H1 (cell line): ENCODE results near the gene RALGAPA1. TPM values are rescaled to one million over a fixed set of nuclear protein-coding genes. Genes with fewer than 3 reads are reported as not detected.

Experiments used
- CTCF ChIA-PET: fragments of 300-600 bp; sonication (Branson Sonifier 250); formaldehyde crosslinking; loops from one replicate; lab custom pipeline; 2021; ENCODE audit not compliant: partially characterized antibody; lab: Charles Lee
- POLR2A ChIA-PET: fragments of 300-600 bp; sonication (Branson Sonifier 250); formaldehyde crosslinking; loops from one replicate; lab custom pipeline; 2021; ENCODE audit warnings: inconsistent platforms; ENCODE audit not compliant: partially characterized antibody; lab: Charles Lee
- DNase-seq, 2 experiments: peaks; one replicate each; pipeline versions ENCODE4 v3.0.0 to v3.0.0-alpha.2; 2010 to 2022; ENCODE audit warnings: low spot score in 2 of 2, low read depth in 1 of 2, mixed read lengths in 1 of 2
- FAIRE-seq: peaks from 2 replicates; lab custom pipeline; 2011; peaks lifted over from hg19 to GRCh38; lab: Jason Lieb, UNC
- H2AFZ ChIP-seq: 2 replicates; pipeline ENCODE4 v1.8.1; 2012; ENCODE audit warnings: low read length, inconsistent platforms
- H2AK5ac ChIP-seq: 2 replicates; pipeline ENCODE4 v1.6.1; 2013; ENCODE audit warnings: low read depth, low read length
- H2BK120ac ChIP-seq: replicated peaks from 2 replicates; pipeline ENCODE3; 2013; ENCODE audit warnings: low read depth, low read length, inconsistent platforms
- H2BK12ac ChIP-seq: 2 replicates; pipeline ENCODE4 v1.6.1; 2013; ENCODE audit warnings: low read depth, low read length
- H2BK15ac ChIP-seq: 2 replicates; pipeline ENCODE4 v1.6.1; 2013; ENCODE audit warnings: low read length
- H2BK20ac ChIP-seq: 2 replicates; pipeline ENCODE4 v1.6.1; 2013; ENCODE audit warnings: low read length
- H2BK5ac ChIP-seq: 2 replicates; pipeline ENCODE4 v1.6.1; 2013; ENCODE audit warnings: low read depth, low read length
- H3K14ac ChIP-seq: 2 replicates; pipeline ENCODE4 v1.6.1; 2013; ENCODE audit warnings: inconsistent platforms; ENCODE audit not compliant: insufficient read length
- H3K18ac ChIP-seq: 2 replicates; pipeline ENCODE4 v1.6.1; 2013; ENCODE audit warnings: low read length; ENCODE audit errors: extremely low read depth
- H3K23ac ChIP-seq: 2 replicates; pipeline ENCODE4 v1.6.1; 2013; ENCODE audit warnings: inconsistent platforms; ENCODE audit not compliant: insufficient read length
- H3K23me2 ChIP-seq: 2 replicates; pipeline ENCODE4 v1.6.1; 2013; ENCODE audit warnings: low read depth, low read length
- H3K27ac ChIP-seq: 2 replicates; pipeline ENCODE4 v1.6.1; 2011; ENCODE audit warnings: low read depth, low read length, inconsistent platforms
- H3K27me3 ChIP-seq, 4 experiments: replicated peaks in 1 of 4; 1 replicate in 1 of 4; 2 replicates in 3 of 4; pipeline versions ENCODE4 v1.6.1 to v1.8.1; 2011 to 2013; ENCODE audit warnings: low read length in 3 of 4, mild to moderate bottlenecking in 3 of 4, inconsistent platforms in 2 of 4, mixed read lengths in 2 of 4, moderate library complexity in 1 of 4; ENCODE audit not compliant: control insufficient read depth in 3 of 4, insufficient read depth in 3 of 4; ENCODE audit errors: extremely low read depth in 1 of 4
- H3K36me3 ChIP-seq, 4 experiments: 2 replicates each; pipeline versions ENCODE4 v1.6.1 to v1.8.1; 2011 to 2013; ENCODE audit warnings: mild to moderate bottlenecking in 4 of 4, low read length in 3 of 4, moderate library complexity in 2 of 4, control low read depth in 1 of 4, inconsistent platforms in 1 of 4; ENCODE audit not compliant: insufficient read depth in 4 of 4, control insufficient read depth in 2 of 4
- H3K4ac ChIP-seq: replicated peaks from 2 replicates; pipeline ENCODE3; 2013; ENCODE audit warnings: low read length, low read depth, mixed read lengths, inconsistent platforms; ENCODE audit not compliant: insufficient read length
- H3K4me1 ChIP-seq, 4 experiments: replicated peaks in 1 of 4; 1 replicate in 1 of 4; 2 replicates in 3 of 4; pipeline versions ENCODE4 v1.6.1 to v1.8.1; 2011 to 2013; ENCODE audit warnings: low read length in 3 of 4, inconsistent platforms in 2 of 4, mixed read lengths in 1 of 4; ENCODE audit not compliant: insufficient read depth in 4 of 4, control insufficient read depth in 3 of 4
- H3K4me2 ChIP-seq, 2 experiments: 2 replicates each; pipeline versions ENCODE4 v1.6.1 to v1.8.1; 2011 to 2013; ENCODE audit warnings: low read depth in 2 of 2, low read length in 2 of 2, control low read depth in 1 of 2, inconsistent platforms in 1 of 2, mild to moderate bottlenecking in 1 of 2; ENCODE audit not compliant: insufficient read depth in 1 of 2
- H3K4me3 ChIP-seq, 4 experiments: fragments of 200-600, 300-600 bp in 1 of 4; sonication (generic), shearing (Covaris generic), sonication (Bioruptor Twin) in 1 of 4; 2 replicates each; pipeline versions ENCODE4 v1.5.1 to v1.8.1; 2011 to 2016; ENCODE audit warnings: low read length in 4 of 4, low read depth in 3 of 4, control low read depth in 2 of 4, inconsistent platforms in 2 of 4, mild to moderate bottlenecking in 2 of 4, mixed read lengths in 1 of 4, moderate library complexity in 1 of 4; ENCODE audit not compliant: insufficient read depth in 2 of 4; ENCODE audit errors: extremely low read depth in 1 of 4
- H3K56ac ChIP-seq: replicated peaks from 2 replicates; pipeline ENCODE3; 2013; ENCODE audit warnings: low read depth, mild to moderate bottlenecking, mixed read lengths, low read length, inconsistent platforms; ENCODE audit not compliant: insufficient read length
- H3K79me1 ChIP-seq: 2 replicates; pipeline ENCODE4 v1.6.1; 2013; ENCODE audit warnings: low read depth, low read length, control low read depth
- H3K79me2 ChIP-seq, 2 experiments: 2 replicates each; pipeline versions ENCODE4 v1.6.1 to v1.8.1; 2012 to 2013; ENCODE audit warnings: low read length in 2 of 2, mild to moderate bottlenecking in 2 of 2, inconsistent platforms in 1 of 2; ENCODE audit not compliant: insufficient read depth in 2 of 2, control insufficient read depth in 1 of 2
- H3K9ac ChIP-seq, 4 experiments: replicated peaks in 1 of 4; 1 replicate in 1 of 4; 2 replicates in 3 of 4; pipeline versions ENCODE4 v1.6.1 to v1.8.1; 2011 to 2013; ENCODE audit warnings: low read depth in 3 of 4, low read length in 3 of 4, control low read depth in 2 of 4, mild to moderate bottlenecking in 2 of 4, moderate library complexity in 2 of 4, inconsistent platforms in 1 of 4; ENCODE audit errors: extremely low read depth in 1 of 4
- H3K9me3 ChIP-seq, 2 experiments: 2 replicates each; pipeline versions ENCODE4 v1.6.1 to v1.8.1; 2012 to 2013; ENCODE audit warnings: mild to moderate bottlenecking in 2 of 2, moderate library complexity in 2 of 2, control low read depth in 1 of 2, inconsistent platforms in 1 of 2, low read depth in 1 of 2, low read length in 1 of 2, mixed read lengths in 1 of 2; ENCODE audit not compliant: insufficient read depth in 2 of 2
- H4K20me1 ChIP-seq, 2 experiments: replicated peaks in 1 of 2; 2 replicates each; pipeline versions ENCODE3 to v1.8.1; 2011 to 2013; ENCODE audit warnings: inconsistent platforms in 2 of 2, low read length in 2 of 2, mild to moderate bottlenecking in 1 of 2; ENCODE audit not compliant: insufficient read depth in 2 of 2, control insufficient read depth in 1 of 2
- H4K5ac ChIP-seq: 2 replicates; pipeline ENCODE4 v1.6.1; 2013; ENCODE audit warnings: low read length, low read depth, mixed read lengths, inconsistent platforms; ENCODE audit not compliant: insufficient read length
- H4K8ac ChIP-seq: 2 replicates; pipeline ENCODE4 v1.8.0; 2013; ENCODE audit warnings: mild to moderate bottlenecking, moderate library complexity, low read length, inconsistent platforms; ENCODE audit not compliant: insufficient read depth; ENCODE audit errors: extremely low read depth
- H4K91ac ChIP-seq: replicated peaks from 2 replicates; pipeline ENCODE3; 2013; ENCODE audit warnings: low read length, mixed read lengths, inconsistent platforms; ENCODE audit not compliant: insufficient read length
- ATF2 ChIP-seq: IDR thresholded peaks from 2 replicates; pipeline ENCODE4 v1.6.1; 2012; ENCODE audit warnings: low read length, inconsistent platforms
- CBX8 ChIP-seq: fragments of 300-800, 300-1000 bp; sonication (generic); IDR thresholded peaks from 2 replicates; pipeline ENCODE4 v1.7.1; 2016; ENCODE audit warnings: low read depth, low read length, borderline replicate concordance
- WGBS, 2 experiments: shearing (Covaris generic) in 1 of 2; methylation state at CpG; one replicate each; pipeline versions ENCODE4 v1.1.6 to v1.1.7; 2013 to 2015; ENCODE audit warnings: low lambda C conversion rate in 2 of 2, mixed read lengths in 2 of 2, inconsistent platforms in 1 of 2, low coverage in 1 of 2, missing lambda C conversion rate in 1 of 2; ENCODE audit not compliant: insufficient replicate concordance in 2 of 2, insufficient coverage in 1 of 2, insufficient read length in 1 of 2; ENCODE audit errors: extremely low coverage in 1 of 2, missing lambda C conversion rate in 1 of 2; 5-methylcytosine and 5-hydroxymethylcytosine counted together
- polyA plus RNA-seq, 7 experiments: library from polyadenylated mRNA; depleted of rRNA in 3 of 7; stranded (reverse) in 5 of 7; unstranded in 2 of 7; fragments of >200 nt in 5 of 7; fragments of 200-250 nt in 2 of 7; gene quantifications; 1 replicate in 5 of 7; 2 replicates in 1 of 7; 4 replicates in 1 of 7; pipeline versions ENCODE4 v1.2.1 to v1.2.3, GENCODE V29; 2011 to 2013; ENCODE audit warnings: missing spikeins in 2 of 7, mixed read lengths in 2 of 7
- total RNA-seq: library from RNA; stranded (reverse); fragmentation: NEBNext Ultra II Directional; extraction: Animal tissue kit (Norgen Biotek cat#: 25700); gene quantifications from 2 replicates; pipeline ENCODE4 v1.2.1, GENCODE V29; 2021

The RALGAPA1 gene
- total and polyA plus RNA-seq, 2 of the 8 experiments (the other 6 are each of a cell fraction or from before 2014, with no cell fraction given), result 4.2 to 26.7 TPM

GRCh38 chr14:35628989-35629388 is 180.1 kb downstream of the RALGAPA1 start:
- Histone ChIP-seq H3K14ac (no peak overlapping the region), H2BK15ac (no peak overlapping the region), H3K9me3 (no peaks in the 10 kb centered on the region), H3K27ac (no peak overlapping the region), H3K27me3 (no peaks in the 10 kb centered on the region), H3K23ac (no peak overlapping the region), H2BK5ac (no peak overlapping the region), H3K36me3 (no peaks in the 10 kb centered on the region), H3K56ac (no peak overlapping the region), H3K4ac (no peak overlapping the region), H4K91ac (no peak overlapping the region), H4K8ac (no peak overlapping the region), H3K23me2 (peaks cover 3% of the 10 kb centered on the region; the same call in 1 of the 2 replicates), H4K5ac (no peak overlapping the region), H2AK5ac (no peak overlapping the region), H3K9ac (no peak overlapping the region), H2AFZ (no peak overlapping the region), H3K4me1 (peaks cover 0 to 2% (median 0%) of the 10 kb centered on the region in 4 experiments; a peak in 3 of 7 replicates), H3K79me1 (no peaks in the 10 kb centered on the region), H3K4me2 (no peak overlapping the region), H3K79me2 (no peaks in the 10 kb centered on the region), H2BK12ac (no peak overlapping the region), H2BK20ac (no peak overlapping the region), H3K18ac (no peak overlapping the region), H4K20me1 (no peaks in the 10 kb centered on the region), H2BK120ac (no peak overlapping the region), H3K4me3 (no peak overlapping the region)
- WGBS, 2 experiments, result 86% methylated on average over 3 of the region's 3 CpGs; no CpG with 5 or more reads in 1 of the 2 experiments
- ChIA-PET POLR2A (no interaction called here), CTCF (no interaction called here)
- DNase-seq (no peak), FAIRE-seq (no peak)
- TF ChIP-seq CBX8 (no peak), ATF2 (no peak)
